ENCODE data around the gene NELFB. TPM values are rescaled to one million over a fixed set of nuclear protein-coding genes. Genes with fewer than 3 reads are reported as not detected.

NELFB gene
- total and polyA plus RNA-seq, 4 donors, result 30.4 to 56.2 (median 44.2) TPM

DNA sequence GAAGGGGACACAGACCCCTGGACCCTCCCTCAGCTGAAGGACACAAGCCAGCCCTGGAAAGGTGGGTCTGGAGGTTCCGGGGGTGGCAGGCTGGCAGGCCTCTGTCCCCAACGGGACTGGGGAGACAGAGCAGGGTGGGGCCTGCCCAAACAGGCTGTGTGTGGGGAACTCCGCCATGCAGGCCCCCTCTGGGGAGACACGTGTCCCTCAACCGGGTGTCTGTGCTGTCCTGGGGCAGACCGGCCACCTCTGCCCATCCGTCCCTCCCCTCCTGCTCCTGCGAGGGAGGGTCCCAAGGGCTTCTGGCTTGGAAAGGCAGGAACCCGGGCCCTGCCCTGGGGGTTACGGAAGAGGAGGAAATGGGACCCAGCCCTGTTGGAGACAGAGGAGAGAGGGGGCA is 23.0 kb upstream of the NELFB start:
- no peak for DNase-seq

DNA sequence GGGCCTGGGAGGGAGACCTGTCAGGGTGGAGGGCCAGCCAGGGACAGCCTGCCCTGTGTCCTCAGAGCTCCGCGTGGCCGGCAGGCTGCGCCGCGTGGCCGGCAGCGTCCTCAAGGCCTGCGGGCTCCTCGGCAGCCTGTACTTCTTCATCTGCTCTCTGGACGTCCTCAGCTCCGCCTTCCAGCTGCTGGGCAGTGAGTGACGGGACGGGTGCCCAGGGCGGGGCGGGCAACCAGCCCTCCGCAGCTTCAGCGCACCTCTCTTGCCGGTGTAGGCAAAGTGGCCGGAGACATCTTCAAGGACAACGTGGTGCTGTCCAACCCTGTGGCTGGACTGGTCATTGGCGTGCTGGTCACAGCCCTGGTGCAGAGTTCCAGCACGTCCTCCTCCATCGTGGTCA is 22.6 kb upstream of the NELFB start:
- Histone ChIP-seq H3K36me3 (ENCODE audit: control insufficient read depth in 4 of 4, insufficient read depth in 4 of 4, low read length in 4 of 4) (no peaks in the 10 kb centered on the region), H3K9me3 (ENCODE audit: control insufficient read depth in 4 of 4, insufficient read depth in 3 of 4, low read length in 3 of 4) (peaks cover 0 to 3% (median 0%) of the 10 kb centered on the region in 4 donors), H3K9ac (ENCODE audit: insufficient read depth in 1 of 2, low read length in 2 of 2) (no peak overlapping the region), H3K4me3 (no peak overlapping the region), H3K27ac (ENCODE audit: low read depth in 1 of 2, low read length in 1 of 2) (no peak overlapping the region), H3K27me3 (ENCODE audit: control insufficient read depth in 3 of 3, insufficient read depth in 3 of 3, low read length in 2 of 3) (peaks cover 0 to 6% (median 0%) of the 10 kb centered on the region in 3 donors), H3K4me1 (ENCODE audit: control insufficient read depth in 5 of 5, insufficient read depth in 5 of 5, low read length in 5 of 5) (peaks cover 0 to 14% (median 7%) of the 10 kb centered on the region in 5 donors)
- TF ChIP-seq, protein P1, sequence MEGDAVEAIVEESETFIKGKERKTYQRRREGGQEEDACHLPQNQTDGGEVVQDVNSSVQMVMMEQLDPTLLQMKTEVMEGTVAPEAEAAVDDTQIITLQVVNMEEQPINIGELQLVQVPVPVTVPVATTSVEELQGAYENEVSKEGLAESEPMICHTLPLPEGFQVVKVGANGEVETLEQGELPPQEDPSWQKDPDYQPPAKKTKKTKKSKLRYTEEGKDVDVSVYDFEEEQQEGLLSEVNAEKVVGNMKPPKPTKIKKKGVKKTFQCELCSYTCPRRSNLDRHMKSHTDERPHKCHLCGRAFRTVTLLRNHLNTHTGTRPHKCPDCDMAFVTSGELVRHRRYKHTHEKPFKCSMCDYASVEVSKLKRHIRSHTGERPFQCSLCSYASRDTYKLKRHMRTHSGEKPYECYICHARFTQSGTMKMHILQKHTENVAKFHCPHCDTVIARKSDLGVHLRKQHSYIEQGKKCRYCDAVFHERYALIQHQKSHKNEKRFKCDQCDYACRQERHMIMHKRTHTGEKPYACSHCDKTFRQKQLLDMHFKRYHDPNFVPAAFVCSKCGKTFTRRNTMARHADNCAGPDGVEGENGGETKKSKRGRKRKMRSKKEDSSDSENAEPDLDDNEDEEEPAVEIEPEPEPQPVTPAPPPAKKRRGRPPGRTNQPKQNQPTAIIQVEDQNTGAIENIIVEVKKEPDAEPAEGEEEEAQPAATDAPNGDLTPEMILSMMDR (IDR thresholded peaks at IDR 0.05; ENCODE audit: control extremely low read depth, extremely low read depth), result no peak
- ATAC-seq (ENCODE audit: insufficient read depth, low FRiP score), result no peak
- no peak for DNase-seq
- 69 to 81% methylated on average over 22 to 24 of the region's 24 CpGs for WGBS, 2 donors

More for the DNA sequence above, 23.0 kb upstream of the NELFB start:
- Histone ChIP-seq H3K9me3 (ENCODE audit: control insufficient read depth in 4 of 4, insufficient read depth in 3 of 4, low read length in 3 of 4) (peaks cover 0 to 3% (median 0%) of the 10 kb centered on the region in 4 donors), H3K27ac (ENCODE audit: low read depth in 1 of 2, low read length in 1 of 2) (no peak overlapping the region), H3K27me3 (ENCODE audit: control insufficient read depth in 3 of 3, insufficient read depth in 3 of 3, low read length in 2 of 3) (peaks cover 0 to 6% (median 0%) of the 10 kb centered on the region in 3 donors), H3K4me3 (no peak overlapping the region), H3K9ac (ENCODE audit: insufficient read depth in 1 of 2, low read length in 2 of 2) (no peak overlapping the region), H3K36me3 (ENCODE audit: control insufficient read depth in 4 of 4, insufficient read depth in 4 of 4, low read length in 4 of 4) (no peaks in the 10 kb centered on the region), H3K4me1 (ENCODE audit: control insufficient read depth in 5 of 5, insufficient read depth in 5 of 5, low read length in 5 of 5) (peaks cover 0 to 13% (median 7%) of the 10 kb centered on the region in 5 donors)
- 69 to 85% methylated on average over 10 of the region's 10 CpGs for WGBS, 2 donors
- TF ChIP-seq, protein P1 (IDR thresholded peaks at IDR 0.05; ENCODE audit: control extremely low read depth, extremely low read depth), result no peak
- ATAC-seq (ENCODE audit: insufficient read depth, low FRiP score), result no peak

DNA sequence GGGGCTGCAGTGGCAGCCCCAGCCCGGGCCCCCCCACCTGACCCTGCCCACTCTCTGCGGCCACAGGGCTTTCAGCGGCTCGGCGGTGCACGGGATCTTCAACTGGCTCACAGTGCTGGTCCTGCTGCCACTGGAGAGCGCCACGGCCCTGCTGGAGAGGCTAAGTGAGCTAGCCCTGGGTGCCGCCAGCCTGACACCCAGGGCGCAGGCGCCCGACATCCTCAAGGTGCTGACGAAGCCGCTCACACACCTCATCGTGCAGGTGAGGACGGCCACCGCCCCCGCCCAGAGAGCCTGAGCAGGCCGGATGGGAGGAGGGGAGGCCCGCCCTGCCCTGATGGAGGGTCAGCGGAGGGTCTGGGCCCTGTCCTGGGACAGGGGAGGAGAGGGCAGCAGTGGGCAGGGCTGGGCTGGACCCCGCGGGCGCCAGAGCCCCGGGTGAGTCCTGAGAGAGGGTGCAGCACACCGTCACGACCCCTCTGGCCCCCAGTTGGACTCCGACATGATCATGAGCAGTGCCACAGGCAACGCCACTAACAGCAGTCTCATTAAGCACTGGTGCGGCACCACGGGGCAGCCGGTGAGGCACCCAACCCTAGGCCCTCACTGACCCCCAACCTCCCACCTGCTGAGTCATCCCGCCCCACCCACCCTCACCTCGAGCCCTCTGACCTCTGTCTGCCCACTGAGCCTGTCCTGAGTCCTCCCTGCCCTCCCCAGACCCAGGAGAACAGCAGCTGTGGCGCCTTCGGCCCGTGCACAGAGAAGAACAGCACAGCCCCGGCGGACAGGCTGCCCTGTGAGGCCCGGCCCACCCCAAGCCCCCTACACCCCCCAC is 21.8 kb upstream of the NELFB start:
- no peak for ATAC-seq (ENCODE audit: insufficient read depth, low FRiP score)
- Histone ChIP-seq H3K27me3 (ENCODE audit: control insufficient read depth in 3 of 3, insufficient read depth in 3 of 3, low read length in 2 of 3) (peaks cover 0 to 6% (median 0%) of the 10 kb centered on the region in 3 donors), H3K27ac (ENCODE audit: low read depth in 1 of 2, low read length in 1 of 2) (no peak overlapping the region), H3K4me3 (no peak overlapping the region), H3K36me3 (ENCODE audit: control insufficient read depth in 4 of 4, insufficient read depth in 4 of 4, low read length in 4 of 4) (no peaks in the 10 kb centered on the region), H3K9ac (ENCODE audit: insufficient read depth in 1 of 2, low read length in 2 of 2) (no peak overlapping the region), H3K9me3 (ENCODE audit: control insufficient read depth in 4 of 4, insufficient read depth in 3 of 4, low read length in 3 of 4) (peaks cover 0 to 2% (median 0%) of the 10 kb centered on the region in 4 donors), H3K4me1 (ENCODE audit: control insufficient read depth in 5 of 5, insufficient read depth in 5 of 5, low read length in 5 of 5) (peaks cover 0 to 14% (median 4%) of the 10 kb centered on the region in 5 donors)
- no peak for DNase-seq
- WGBS, 2 donors, result 79 to 87% methylated on average over 35 to 40 of the region's 40 CpGs
- TF ChIP-seq, protein P1 (IDR thresholded peaks at IDR 0.05; ENCODE audit: control extremely low read depth, extremely low read depth), result no peak
